ENCODE measurements around the gene RUNX3.

GRCh38 chr1:24954022-24954421 is 23.9 kb upstream of the RUNX3 start:
- TF ChIP-seq, protein P1, sequence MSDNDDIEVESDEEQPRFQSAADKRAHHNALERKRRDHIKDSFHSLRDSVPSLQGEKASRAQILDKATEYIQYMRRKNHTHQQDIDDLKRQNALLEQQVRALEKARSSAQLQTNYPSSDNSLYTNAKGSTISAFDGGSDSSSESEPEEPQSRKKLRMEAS (IDR thresholded peaks at IDR 0.05) = no peak
- TF ChIP-seq, protein P2, sequence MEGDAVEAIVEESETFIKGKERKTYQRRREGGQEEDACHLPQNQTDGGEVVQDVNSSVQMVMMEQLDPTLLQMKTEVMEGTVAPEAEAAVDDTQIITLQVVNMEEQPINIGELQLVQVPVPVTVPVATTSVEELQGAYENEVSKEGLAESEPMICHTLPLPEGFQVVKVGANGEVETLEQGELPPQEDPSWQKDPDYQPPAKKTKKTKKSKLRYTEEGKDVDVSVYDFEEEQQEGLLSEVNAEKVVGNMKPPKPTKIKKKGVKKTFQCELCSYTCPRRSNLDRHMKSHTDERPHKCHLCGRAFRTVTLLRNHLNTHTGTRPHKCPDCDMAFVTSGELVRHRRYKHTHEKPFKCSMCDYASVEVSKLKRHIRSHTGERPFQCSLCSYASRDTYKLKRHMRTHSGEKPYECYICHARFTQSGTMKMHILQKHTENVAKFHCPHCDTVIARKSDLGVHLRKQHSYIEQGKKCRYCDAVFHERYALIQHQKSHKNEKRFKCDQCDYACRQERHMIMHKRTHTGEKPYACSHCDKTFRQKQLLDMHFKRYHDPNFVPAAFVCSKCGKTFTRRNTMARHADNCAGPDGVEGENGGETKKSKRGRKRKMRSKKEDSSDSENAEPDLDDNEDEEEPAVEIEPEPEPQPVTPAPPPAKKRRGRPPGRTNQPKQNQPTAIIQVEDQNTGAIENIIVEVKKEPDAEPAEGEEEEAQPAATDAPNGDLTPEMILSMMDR (IDR thresholded peaks at IDR 0.05; ENCODE audit: control extremely low read depth in 1 of 3, insufficient read depth in 1 of 3, low read depth in 1 of 3, low read length in 3 of 3) = no peak
- TF ChIP-seq, protein P3, sequence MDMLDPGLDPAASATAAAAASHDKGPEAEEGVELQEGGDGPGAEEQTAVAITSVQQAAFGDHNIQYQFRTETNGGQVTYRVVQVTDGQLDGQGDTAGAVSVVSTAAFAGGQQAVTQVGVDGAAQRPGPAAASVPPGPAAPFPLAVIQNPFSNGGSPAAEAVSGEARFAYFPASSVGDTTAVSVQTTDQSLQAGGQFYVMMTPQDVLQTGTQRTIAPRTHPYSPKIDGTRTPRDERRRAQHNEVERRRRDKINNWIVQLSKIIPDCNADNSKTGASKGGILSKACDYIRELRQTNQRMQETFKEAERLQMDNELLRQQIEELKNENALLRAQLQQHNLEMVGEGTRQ (IDR thresholded peaks at IDR 0.05; ENCODE audit: low read length) = no peak
- TF ChIP-seq TAF1 (IDR thresholded peaks at IDR 0.05; ENCODE audit: low read depth, low read length) (no peak), HDAC2 (IDR thresholded peaks at IDR 0.05; ENCODE audit: borderline replicate concordance in 1 of 2, low read depth in 2 of 2, low read length in 2 of 2) (no peak), PHF8 (conservative IDR thresholded peaks at IDR 0.05; ENCODE audit: low read depth, low read length) (no peak), MAFK (IDR thresholded peaks at IDR 0.05; ENCODE audit: low read depth, low read length) (no peak), EP300 (IDR thresholded peaks at IDR 0.05; ENCODE audit: borderline replicate concordance in 1 of 2, low read depth in 2 of 2, low read length in 2 of 2) (no peak)
- TF ChIP-seq, protein P4, sequence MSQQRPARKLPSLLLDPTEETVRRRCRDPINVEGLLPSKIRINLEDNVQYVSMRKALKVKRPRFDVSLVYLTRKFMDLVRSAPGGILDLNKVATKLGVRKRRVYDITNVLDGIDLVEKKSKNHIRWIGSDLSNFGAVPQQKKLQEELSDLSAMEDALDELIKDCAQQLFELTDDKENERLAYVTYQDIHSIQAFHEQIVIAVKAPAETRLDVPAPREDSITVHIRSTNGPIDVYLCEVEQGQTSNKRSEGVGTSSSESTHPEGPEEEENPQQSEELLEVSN (IDR thresholded peaks at IDR 0.05) = no peak

Data from H1 (cell line).